Activated effector memory CD4-positive, alpha-beta T cell treated with anti-CD3 and anti-CD28 coated beads, Interleukin-2, amount 50 U/mL, for 16 hours (primary cell): ENCODE data around the gene EBI3.
"Not testable (repeated sequence)": the region's sequence is repeated elsewhere in the genome, so short reads cannot be mapped to it uniquely, and the experiment has no call there.

Experiments used
- DNase-seq: peaks from one replicate; pipeline ENCODE4 v3.0.0-alpha.2; 2020

Gene EBI3

DNA sequence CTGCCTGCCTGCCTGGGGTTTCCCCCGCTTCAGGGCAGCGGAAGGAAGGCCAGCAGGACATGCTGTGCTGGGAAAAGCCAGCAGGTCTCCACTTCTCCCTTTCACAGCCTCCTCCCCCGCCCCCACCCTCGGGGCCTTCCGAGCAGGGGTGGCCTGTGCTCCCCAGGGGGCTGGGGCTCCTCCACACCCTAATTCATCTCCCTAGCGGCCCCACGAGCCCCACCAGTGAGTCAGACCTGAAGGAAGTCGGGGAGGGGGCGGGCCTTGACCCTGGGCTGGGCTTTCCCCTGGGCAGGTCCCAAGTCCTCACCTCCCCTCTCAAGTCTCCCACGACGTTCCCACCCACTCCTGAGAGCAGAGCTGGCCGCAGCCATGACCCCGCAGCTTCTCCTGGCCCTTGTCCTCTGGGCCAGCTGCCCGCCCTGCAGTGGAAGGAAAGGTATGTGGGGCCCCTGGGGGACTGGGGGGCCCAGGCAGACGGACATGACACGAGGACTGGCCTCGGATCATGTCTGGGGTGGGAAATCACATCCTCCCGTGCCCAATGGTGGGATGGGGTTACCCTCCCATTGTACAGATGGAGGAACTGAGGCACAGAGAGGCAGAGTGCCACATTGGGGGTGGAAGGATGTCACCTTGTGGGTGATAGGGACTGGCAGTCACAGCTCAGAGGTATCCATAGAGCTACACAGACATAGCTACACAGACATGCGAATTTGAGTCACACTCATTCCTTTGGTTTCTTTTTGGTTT is at the start of gene EBI3:
TSS of gene EBI3 (plus strand) at position 345 of the 753 bp plus-strand sequence. CDS start at position 373, 28 bp downstream.
- DNase-seq = peak; percentile 82

DNA sequence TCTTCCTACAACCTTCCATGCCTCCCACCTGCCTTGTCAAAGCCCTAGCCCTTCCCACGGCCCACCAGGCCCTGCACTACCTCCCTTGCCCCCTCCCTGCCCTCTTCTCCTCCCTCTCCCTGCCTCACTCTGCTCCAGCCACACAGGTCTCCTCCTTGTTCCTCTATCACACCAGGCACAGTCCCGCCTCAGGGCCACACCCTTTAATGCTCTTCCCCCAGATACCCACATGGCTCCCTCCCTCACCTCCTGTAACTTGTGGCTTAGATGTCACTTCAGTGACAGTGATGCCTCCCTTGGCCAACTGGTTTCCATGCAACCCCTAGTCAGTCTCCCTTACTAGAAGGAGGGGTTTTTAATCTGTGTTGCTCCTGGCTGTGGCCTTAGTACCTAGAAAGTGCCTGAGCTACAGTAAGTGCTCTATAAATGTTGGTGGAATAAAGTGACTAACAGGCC is 48.2 kb upstream of the EBI3 start:
- DNase-seq = no peak

DNA sequence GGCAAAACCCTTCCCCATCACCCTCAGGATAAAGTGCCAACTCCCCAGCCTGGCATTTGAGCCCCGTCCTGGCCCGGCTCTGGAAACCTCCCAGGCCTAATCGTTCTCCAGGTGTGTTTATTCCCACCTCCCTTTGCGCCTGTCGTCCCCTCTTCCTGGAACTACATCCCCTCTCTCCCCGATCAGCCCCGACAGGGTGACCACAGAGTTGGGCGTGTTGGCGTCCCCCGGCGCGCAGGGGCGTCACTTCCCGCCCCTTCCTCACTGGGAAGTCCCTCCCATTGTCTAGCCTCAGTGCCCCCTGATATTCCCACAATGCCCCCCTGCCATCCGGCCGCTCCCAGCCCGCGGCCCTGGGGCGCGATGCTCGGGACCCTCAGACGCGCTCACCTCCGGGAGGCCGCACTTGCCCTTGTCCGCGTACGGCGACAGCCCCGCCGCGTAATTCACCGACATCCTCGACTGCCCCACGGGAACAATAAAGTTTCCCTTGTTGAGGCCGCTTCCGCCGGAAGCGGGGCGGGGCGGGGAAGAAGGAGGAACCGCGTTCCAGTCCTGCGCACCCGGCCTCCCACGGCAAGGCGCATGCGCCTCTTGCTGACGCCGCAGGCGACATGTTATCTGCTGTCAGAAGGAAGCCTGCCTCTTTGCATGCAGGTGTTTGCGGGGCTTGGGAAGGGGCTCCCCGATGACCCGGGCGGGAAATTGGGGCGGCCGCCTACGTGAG is 47.1 kb upstream of the EBI3 start, which contains the start of the genes ANKRD24 and SIRT6:
TSS of gene ANKRD24 (plus strand) at position 606 of the 727 bp plus-strand sequence. CDS start 3,737 bp downstream, outside the sequence.
TSS of gene SIRT6 (minus strand) at position 480 of the 727 bp plus-strand sequence. CDS start at position 456, 24 bp downstream.
- DNase-seq = peak; percentile 99

DNA sequence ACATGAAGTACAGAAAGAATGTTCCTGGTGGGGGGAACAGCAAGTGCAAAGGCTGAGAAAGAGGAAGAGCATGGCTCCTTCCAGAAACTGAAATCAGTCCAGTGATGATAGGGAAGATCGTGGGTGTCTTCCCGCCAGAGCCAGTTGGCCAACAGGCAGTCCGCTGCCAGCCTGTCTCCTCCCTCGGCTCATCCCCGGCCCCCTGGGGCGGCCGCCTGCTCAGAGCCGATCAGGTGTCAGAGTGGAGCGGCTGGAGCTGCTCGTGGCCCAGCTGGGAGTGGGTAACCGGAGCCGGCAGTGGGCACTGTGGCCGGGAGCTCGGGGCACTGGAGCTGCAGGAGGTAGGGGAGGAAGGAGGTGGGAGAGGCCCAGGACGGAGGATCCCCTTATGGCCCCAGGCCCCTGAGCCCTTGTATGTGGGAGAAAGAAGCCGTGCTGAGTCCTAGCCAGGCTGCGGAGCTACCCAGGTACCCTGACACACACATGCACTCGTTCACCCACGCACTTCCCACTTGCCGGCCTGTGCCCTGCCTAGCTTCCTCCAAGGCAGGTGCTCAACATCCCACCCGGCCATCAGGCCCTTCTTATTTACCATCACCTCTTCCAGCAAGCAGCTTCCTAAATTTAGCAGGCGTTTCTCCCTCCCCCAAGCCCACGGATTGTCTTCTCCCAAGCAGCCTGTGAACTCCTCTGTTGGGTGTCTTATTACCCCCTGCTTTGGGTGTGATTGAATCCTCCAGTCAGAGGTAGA is 45.2 kb upstream of the EBI3 start:
- DNase-seq = no peak

DNA sequence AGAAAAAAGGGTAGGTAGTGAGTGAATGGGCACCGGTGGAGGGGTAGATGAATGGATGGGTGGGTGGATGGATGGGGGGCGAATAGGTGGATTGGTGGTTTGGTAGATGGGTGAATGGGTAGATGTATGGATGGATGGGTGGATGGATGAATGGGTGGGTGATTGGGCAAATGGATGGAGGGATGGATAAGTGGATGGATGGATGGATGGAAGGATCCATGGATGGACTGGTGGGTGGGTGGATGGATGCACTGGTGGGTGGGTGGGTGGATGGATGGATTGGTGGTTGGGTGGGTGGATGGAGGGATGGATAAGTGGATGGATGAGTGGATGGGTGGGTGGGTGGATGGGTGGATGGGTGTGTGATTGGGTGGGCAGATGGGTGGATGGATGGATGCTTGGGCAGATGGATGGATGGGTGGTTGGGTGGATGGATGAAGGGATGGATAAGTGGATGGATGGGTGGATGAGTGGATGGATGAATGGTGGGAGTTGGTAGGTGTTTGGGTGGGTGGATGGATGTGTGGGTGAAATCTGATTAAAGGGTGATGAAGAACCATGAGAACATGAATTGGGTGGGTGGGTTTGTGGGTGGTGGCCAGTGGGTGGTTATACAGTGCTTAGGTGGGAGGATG is 44.5 kb upstream of the EBI3 start:
- DNase-seq = no peak

GRCh38 chr19:4185413-4186086 is 43.8 kb upstream of the EBI3 start:
- no peak for DNase-seq

DNA sequence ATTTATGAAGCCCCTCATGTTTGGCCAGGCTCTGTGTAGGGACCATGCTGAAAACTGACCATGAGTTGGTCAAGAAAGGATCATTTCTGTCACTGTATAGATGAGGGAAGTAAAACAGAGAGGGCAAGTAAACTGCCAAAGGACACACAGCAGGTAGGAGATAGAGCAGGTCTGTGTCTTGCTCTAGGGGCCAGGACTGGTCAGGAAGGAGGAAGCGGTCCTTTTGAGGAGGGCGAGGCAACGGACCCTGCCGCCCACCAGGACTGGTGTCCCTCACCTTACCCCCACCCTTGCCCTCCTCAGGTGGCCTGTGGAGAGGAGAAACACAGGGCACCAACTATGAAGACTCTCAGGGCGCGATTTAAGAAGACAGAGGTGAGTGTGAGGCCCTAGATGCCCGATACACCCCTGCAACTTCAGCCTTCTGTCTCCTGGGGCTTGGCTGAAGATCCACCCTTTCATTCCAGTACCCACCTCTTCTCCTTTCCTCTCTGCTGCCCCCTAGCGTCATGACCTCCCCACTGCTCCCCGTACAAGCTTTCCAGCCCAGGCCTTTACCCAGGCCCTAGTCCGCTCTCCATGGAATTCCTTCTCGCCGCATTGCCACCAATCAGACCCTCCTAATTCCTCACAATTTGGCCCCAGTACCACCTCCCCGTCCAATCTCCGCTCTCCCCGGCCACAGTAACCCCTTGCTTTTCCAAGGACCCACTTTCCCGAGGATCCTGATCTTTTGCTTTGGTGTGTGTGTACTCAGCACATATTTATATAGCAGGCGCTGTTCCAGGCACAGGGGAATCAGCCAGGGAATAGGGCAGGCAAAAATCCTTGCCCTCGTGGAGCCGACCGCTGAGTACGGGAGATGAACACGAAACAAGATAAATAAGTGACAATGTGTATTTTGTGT is 43.0 kb upstream of the EBI3 start:
- DNase-seq = peak; percentile 90

- no peak for DNase-seq
Measured at GRCh38 chr19:4187313-4188122, 41.8 kb upstream of the EBI3 start.

- DNase-seq = no peak
Measured at GRCh38 chr19:4189641-4190040, 39.7 kb upstream of the EBI3 start.

DNA sequence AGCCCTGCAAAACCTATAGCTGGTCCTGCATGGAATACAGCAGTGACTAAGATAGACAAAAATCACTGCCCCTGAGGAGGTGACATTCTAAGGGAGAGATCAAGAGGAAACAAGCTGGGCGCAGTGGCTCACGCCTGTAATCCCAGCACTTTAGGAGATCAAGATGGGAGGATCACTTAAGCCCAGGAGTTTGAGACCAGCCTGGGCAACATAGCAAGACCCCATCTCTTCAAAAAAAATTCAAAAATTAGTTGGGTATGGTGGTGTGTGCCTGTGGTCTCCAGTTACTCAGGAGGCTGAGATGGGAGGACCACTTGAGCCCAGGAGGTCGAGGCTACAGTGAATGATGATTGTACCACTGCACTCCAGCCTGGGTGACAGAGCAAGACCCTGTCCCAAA is 36.8 kb upstream of the EBI3 start:
- not testable (repeated sequence) for DNase-seq

DNA sequence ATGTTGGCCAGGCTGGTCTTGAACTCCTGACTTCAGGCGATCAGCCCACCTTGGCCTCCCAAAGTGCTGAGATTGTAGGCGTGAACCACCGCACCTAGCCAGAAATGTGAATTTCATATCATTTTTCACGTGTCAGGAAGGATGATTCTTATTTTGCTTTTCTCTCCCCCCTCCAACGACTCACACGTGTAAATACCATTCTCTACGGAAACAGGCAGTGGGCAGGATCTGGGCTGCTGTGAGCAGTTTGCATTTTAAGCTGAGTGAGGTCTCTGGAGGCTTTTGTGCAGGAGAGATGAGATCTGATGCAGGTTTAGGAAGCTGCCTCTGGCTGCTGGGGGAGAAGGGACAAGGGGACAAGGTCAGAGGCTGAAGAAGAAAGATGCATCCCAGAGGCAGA is 35.0 kb upstream of the EBI3 start:
- DNase-seq = no peak

GRCh38 chr19:4196009-4196408 is 33.3 kb upstream of the EBI3 start:
- no peak for DNase-seq

- no peak for DNase-seq
Measured at GRCh38 chr19:4196587-4197148, 32.7 kb upstream of the EBI3 start.

DNA sequence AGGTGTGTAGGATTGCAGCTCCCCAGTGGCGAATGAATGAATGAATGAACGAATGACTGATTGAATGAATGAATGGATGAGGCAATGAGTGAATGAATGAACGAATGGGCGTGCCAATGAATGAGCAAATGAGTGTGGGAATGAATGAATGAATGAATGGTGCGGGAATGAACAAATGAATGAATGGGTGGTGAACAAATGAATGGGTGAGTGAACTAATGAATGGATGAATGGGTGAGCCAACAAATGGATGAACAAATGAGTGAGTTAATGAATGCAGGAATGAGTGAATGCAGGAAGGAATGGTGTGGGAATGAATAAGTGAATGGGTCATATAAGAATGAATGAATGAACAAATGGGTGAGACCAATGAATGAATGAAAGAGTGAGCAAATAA is 32.1 kb upstream of the EBI3 start:
- no peak for DNase-seq

DNA sequence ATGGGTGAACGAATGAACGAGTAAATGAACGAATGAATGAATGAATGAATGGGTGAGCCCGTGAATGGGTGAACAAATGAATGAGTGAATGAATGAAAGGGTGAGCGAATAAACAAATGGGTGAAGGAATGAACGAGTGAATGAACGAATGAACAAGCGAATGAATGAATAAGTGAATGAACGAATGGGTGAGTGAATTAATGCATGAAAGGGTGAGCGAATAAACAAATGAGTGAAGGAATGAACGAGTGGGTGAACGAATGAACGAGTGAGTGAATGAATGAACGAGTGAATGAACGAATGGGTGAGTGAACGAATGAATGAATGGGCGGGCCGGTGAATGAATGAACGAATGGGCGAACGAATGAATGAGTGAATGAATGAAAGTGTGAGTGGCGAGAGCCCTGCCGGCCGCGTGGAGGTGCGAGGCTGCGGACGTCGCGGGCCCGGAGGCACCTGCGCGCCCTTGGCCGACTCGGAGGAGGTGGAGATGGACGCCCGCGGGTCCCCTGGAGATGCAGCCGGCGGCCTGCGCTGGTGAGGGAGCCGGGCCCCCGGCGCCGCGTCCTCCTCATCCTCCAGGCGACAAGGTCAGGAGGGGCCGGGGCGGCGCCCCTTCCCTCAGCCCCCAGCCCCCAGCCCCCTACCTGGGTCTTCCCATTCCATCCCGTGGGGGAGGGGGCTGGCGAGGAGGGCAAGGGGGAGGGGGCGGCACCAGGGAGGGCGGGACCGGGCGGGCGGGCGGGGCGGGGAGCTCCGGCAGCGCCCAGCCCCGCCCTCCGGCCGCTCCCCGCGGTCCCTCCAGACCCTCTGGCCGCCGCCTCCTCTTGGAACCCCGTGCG is 31.5 kb upstream of the EBI3 start:
- no peak for DNase-seq

DNA sequence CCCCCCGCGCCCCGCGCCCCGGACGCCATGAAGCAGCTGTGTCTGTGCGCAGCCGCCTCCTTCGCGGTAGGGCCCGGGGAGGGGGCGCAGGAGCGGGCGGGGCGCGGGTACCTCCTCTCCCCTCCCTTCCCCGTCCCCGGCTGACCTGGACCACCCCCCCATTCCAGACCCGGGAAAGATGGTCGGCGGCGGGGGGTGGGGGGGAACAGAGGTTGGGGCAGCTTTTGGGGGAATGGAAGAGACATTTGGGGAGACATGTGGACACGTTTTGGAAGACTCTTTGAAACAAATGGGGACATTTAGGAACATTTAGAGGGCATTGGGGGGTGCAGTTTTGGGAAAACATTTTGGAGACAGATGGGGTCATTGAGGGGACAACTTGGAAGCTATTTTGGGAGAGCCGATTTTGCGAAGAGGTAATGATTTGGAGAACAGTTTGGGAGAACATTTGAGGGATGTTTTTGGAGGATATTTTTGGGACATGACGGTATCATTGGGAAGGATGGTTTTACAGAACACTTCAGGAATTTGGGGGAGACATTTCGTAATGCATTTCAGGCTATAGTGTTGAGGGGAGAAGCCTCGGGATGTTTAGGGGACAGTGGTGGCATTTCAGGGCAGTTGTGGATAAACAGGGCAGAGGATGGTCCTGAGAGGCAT is 30.7 kb upstream of the EBI3 start:
- no peak for DNase-seq

DNA sequence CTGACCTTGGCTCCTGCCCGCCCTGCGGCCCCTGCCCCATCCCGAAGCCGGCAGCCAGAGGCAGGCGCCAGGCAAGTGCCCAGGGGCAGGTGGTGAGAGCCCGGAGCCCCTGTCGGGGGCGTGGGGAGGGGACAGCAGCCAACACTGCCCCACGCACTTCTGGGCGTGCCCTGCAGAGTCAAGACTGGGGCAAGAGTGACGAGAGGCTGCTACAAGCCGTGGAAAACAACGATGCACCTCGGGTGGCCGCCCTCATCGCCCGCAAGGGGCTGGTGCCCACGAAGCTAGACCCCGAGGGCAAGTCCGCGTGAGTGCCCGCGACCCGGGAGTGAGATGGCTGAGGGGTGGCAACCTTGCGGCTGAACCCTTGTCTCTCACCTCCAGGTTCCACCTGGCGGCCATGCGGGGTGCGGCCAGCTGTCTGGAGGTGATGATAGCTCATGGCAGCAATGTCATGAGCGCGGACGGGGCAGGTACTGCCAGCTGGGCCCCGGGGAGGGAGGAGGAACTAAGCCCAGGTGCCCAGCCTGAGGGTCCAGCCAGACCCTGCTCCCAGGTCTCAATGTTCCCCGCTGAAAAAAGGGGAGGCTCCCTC is 29.5 kb upstream of the EBI3 start:
- no peak for DNase-seq
